Measurements from ENCODE around the gene NUP188. TPM values are rescaled to one million over a fixed set of nuclear protein-coding genes. Genes with fewer than 3 reads are reported as not detected.

The NUP188 gene
- total and polyA plus RNA-seq, 2 experiments from 2014 or later = 25.5 to 117 TPM

- Histone ChIP-seq H4K20me1 (replicated peaks; ENCODE audit: insufficient read depth) (peaks cover 17% of the 10 kb centered on the region), H3K4me3 (no peak overlapping the region), H2AFZ (no peak overlapping the region), H3K4me1 (ENCODE audit: insufficient read depth) (no peaks in the 10 kb centered on the region), H3K79me2 (replicated peaks; ENCODE audit: insufficient read depth) (no peaks in the 10 kb centered on the region), H3K4me2 (no peak overlapping the region), H3F3A (replicated peaks; ENCODE audit: low read depth) (0 out of 2 replicates have a peak, but pooled peaks cover 11% of the 10 kb centered on the region), H3K27me3 (ENCODE audit: insufficient read depth) (no peaks in the 10 kb centered on the region), H3K27ac (ENCODE audit: low read depth) (no peak overlapping the region), H3K9me2 (ENCODE audit: insufficient read depth) (no peaks in the 10 kb centered on the region), H3K36me3 (ENCODE audit: insufficient read depth) (peaks cover 57% of the 10 kb centered on the region)
- DNase-seq (ENCODE audit: low spot score) (no peak), ATAC-seq (no peak)
- peaks cover 97% of the 10 kb centered on the region for H3K36me3 Mint-ChIP-seq (ENCODE audit: low read depth)
- TF ChIP-seq JUNB (IDR thresholded peaks at IDR 0.05; ENCODE audit: unreplicated experiment) = no peak
- TF ChIP-seq CREB1 (CRISPR knock-in tag; IDR thresholded peaks at IDR 0.05; ENCODE audit: low read depth) = no peak
- TF ChIP-seq EZH2phosphoT487 (IDR thresholded peaks at IDR 0.05; ENCODE audit: unreplicated experiment) = no peak
- no peak for TF ChIP-seq ZNF331 (CRISPR knock-in tag; IDR thresholded peaks at IDR 0.05; ENCODE audit: low read depth)
- no peak for TF ChIP-seq CTCF (conservative IDR thresholded peaks at IDR 0.05; ENCODE audit: low read depth in 2 of 2)
- no peak for TF ChIP-seq POLR2AphosphoS5 (IDR thresholded peaks at IDR 0.05; ENCODE audit: low read depth)
- no peak for TF ChIP-seq ZNF114 (CRISPR knock-in tag; IDR thresholded peaks at IDR 0.05)
- no peak for TF ChIP-seq ZNF462 (CRISPR knock-in tag; IDR thresholded peaks at IDR 0.05)
- no peak for TF ChIP-seq REST (IDR thresholded peaks at IDR 0.05; ENCODE audit: unreplicated experiment)
- no peak for TF ChIP-seq EZH2 (IDR thresholded peaks at IDR 0.05; ENCODE audit: low read depth, unreplicated experiment)
- TF ChIP-seq STAT1 (IDR thresholded peaks at IDR 0.05; ENCODE audit: unreplicated experiment) = no peak
- TF ChIP-seq ETS1 (IDR thresholded peaks at IDR 0.05) = no peak
- TF ChIP-seq NANOG (IDR thresholded peaks at IDR 0.05; ENCODE audit: borderline replicate concordance) = no peak
- H3K9me3 Mint-ChIP-seq = no peaks in the 10 kb centered on the region
- no peaks in the 10 kb centered on the region for H3K4me1 Mint-ChIP-seq
- H3K27me3 Mint-ChIP-seq (ENCODE audit: insufficient read depth, low read depth, poor library complexity) = peaks cover 10% of the 10 kb centered on the region
- H3K4me3 Mint-ChIP-seq = no peak overlapping the region
- H3K27ac Mint-ChIP-seq = no peak overlapping the region
Observed at GRCh38 chr9:128998462-128998861, 51.0 kb downstream of the NUP188 start.

All from GM23338 (cell line).